Mucosa of stomach (tissue), 1 donor: Measurements from ENCODE around the gene ABHD17C.

ENCODE experiments used
- H3K27me3 ChIP-seq: one replicate; pipeline ENCODE4 v1.7.0; 2013; ENCODE audit warnings: mild to moderate bottlenecking, low read length; ENCODE audit not compliant: control insufficient read depth, insufficient read depth
- H3K36me3 ChIP-seq: one replicate; pipeline ENCODE4 v1.7.0; 2013; ENCODE audit warnings: low read length; ENCODE audit not compliant: control insufficient read depth, insufficient read depth
- H3K4me1 ChIP-seq: one replicate; pipeline ENCODE4 v1.7.0; 2013; ENCODE audit warnings: mild to moderate bottlenecking, low read length; ENCODE audit not compliant: control insufficient read depth, insufficient read depth
- H3K4me3 ChIP-seq: one replicate; pipeline ENCODE4 v1.7.0; 2013; ENCODE audit warnings: low read length
- H3K9ac ChIP-seq: one replicate; pipeline ENCODE4 v1.7.0; 2013; ENCODE audit warnings: mild to moderate bottlenecking, low read length, moderate library complexity
- H3K9me3 ChIP-seq: one replicate; pipeline ENCODE4 v1.7.0; 2013; ENCODE audit warnings: mild to moderate bottlenecking, low read length, moderate library complexity; ENCODE audit not compliant: control insufficient read depth
- donor health status: Pancreatic carcinoma.

ABHD17C gene

GRCh38 chr15:80801891-80802680, 107.0 kb downstream of the ABHD17C start:
- Histone ChIP-seq H3K4me1 (peaks cover 8% of the 10 kb centered on the region), H3K9ac (no peak overlapping the region), H3K27me3 (peaks cover 29% of the 10 kb centered on the region), H3K4me3 (no peak overlapping the region), H3K9me3 (no peaks in the 10 kb centered on the region), H3K36me3 (no peaks in the 10 kb centered on the region)

GRCh38 chr15:80803580-80804525, 108.7 kb downstream of the ABHD17C start:
- H3K36me3 ChIP-seq: no peaks in the 10 kb centered on the region
- H3K4me1 ChIP-seq: peaks cover 6% of the 10 kb centered on the region
- H3K9ac ChIP-seq: no peak overlapping the region
- no peak overlapping the region for H3K4me3 ChIP-seq
- peaks cover 37% of the 10 kb centered on the region for H3K27me3 ChIP-seq
- no peaks in the 10 kb centered on the region for H3K9me3 ChIP-seq

- H3K9me3 ChIP-seq: no peaks in the 10 kb centered on the region
- H3K4me1 ChIP-seq: peaks cover 6% of the 10 kb centered on the region
- H3K4me3 ChIP-seq: no peak overlapping the region
- H3K36me3 ChIP-seq: no peaks in the 10 kb centered on the region
- H3K27me3 ChIP-seq: peaks cover 37% of the 10 kb centered on the region
- no peak overlapping the region for H3K9ac ChIP-seq
These were observed 109.9 kb downstream of the ABHD17C start for GRCh38 chr15:80804970-80805495.
